Liver (tissue), 9 donors: ENCODE measurements around the gene ITGB2. TPM values are rescaled to one million over a fixed set of nuclear protein-coding genes. Genes with fewer than 3 reads are reported as not detected.

Experiments
- DNase-seq: peaks from one replicate; pipeline ENCODE4 v3.0.0-alpha.2; 2017; ENCODE audit warnings: low spot score
- H3K27ac ChIP-seq, 2 donors: one replicate each; pipeline ENCODE4 v1.7.0; 2013; ENCODE audit warnings: inconsistent platforms in 2 of 2, low read length in 2 of 2, control low read depth in 1 of 2, low read depth in 1 of 2, mild to moderate bottlenecking in 1 of 2
- H3K27me3 ChIP-seq, 4 donors: one replicate each; pipeline versions ENCODE4 v1.6.1 to v1.7.0; 2013; ENCODE audit warnings: low read length in 3 of 4, inconsistent platforms in 1 of 4, mild to moderate bottlenecking in 1 of 4, moderate library complexity in 1 of 4; ENCODE audit not compliant: control insufficient read depth in 4 of 4, insufficient read depth in 4 of 4
- H3K36me3 ChIP-seq, 4 donors: one replicate each; pipeline versions ENCODE4 v1.6.1 to v1.7.0; 2013; ENCODE audit warnings: low read length in 3 of 4, mild to moderate bottlenecking in 3 of 4, low read depth in 1 of 4, moderate library complexity in 1 of 4; ENCODE audit not compliant: control insufficient read depth in 4 of 4, insufficient read depth in 3 of 4
- H3K4me1 ChIP-seq, 4 donors: one replicate each; pipeline versions ENCODE4 v1.6.1 to v1.7.0; 2013; ENCODE audit warnings: low read length in 3 of 4, mild to moderate bottlenecking in 3 of 4, moderate library complexity in 1 of 4; ENCODE audit not compliant: control insufficient read depth in 4 of 4, insufficient read depth in 4 of 4
- H3K4me3 ChIP-seq, 3 donors: one replicate each; pipeline versions ENCODE4 v1.6.1 to v1.7.0; 2013; ENCODE audit warnings: low read length in 3 of 3, control low read depth in 1 of 3, low read depth in 1 of 3, mild to moderate bottlenecking in 1 of 3
- H3K9ac ChIP-seq, 2 donors: one replicate each; pipeline ENCODE4 v1.7.0; 2013; ENCODE audit warnings: low read length in 2 of 2, mild to moderate bottlenecking in 2 of 2, moderate library complexity in 2 of 2, control low read depth in 1 of 2, low read depth in 1 of 2
- H3K9me3 ChIP-seq, 4 donors: one replicate each; pipeline versions ENCODE4 v1.6.1 to v1.7.0; 2013; ENCODE audit warnings: low read length in 3 of 4; ENCODE audit not compliant: control insufficient read depth in 4 of 4
- ATF3 ChIP-seq: IDR thresholded peaks from 2 replicates; pipeline ENCODE4 v1.6.1; 2016; ENCODE audit warnings: antibody characterized with exemption
- EGR1 ChIP-seq, 2 donors: IDR thresholded peaks; 2 replicates each; pipeline ENCODE4 v1.6.1; 2016 to 2018; ENCODE audit warnings: antibody characterized with exemption in 2 of 2, low read depth in 2 of 2
- FOXA1 ChIP-seq: IDR thresholded peaks from 2 replicates; pipeline ENCODE4 v1.6.1; 2016; ENCODE audit warnings: antibody characterized with exemption
- FOXA2 ChIP-seq: IDR thresholded peaks from 2 replicates; pipeline ENCODE4 v1.6.1; 2016; ENCODE audit warnings: antibody characterized with exemption
- GABPA ChIP-seq, 2 donors: IDR thresholded peaks in 1 of 2; conservative IDR thresholded peaks in 1 of 2; 2 replicates each; pipeline ENCODE4 v1.6.1; 2016; ENCODE audit warnings: antibody characterized with exemption in 2 of 2, mild to moderate bottlenecking in 1 of 2, moderate library complexity in 1 of 2
- HNF4A ChIP-seq, 2 donors: conservative IDR thresholded peaks; 2 replicates each; pipeline ENCODE4 v1.6.1; 2016; ENCODE audit warnings: antibody characterized with exemption in 2 of 2, mild to moderate bottlenecking in 2 of 2
- HNF4G ChIP-seq: IDR thresholded peaks from 2 replicates; pipeline ENCODE4 v1.6.1; 2016; ENCODE audit warnings: antibody characterized with exemption
- JUND ChIP-seq, 2 donors: IDR thresholded peaks; 2 replicates each; pipeline ENCODE4 v1.6.1; 2016; ENCODE audit warnings: antibody characterized with exemption in 2 of 2
- MAX ChIP-seq: IDR thresholded peaks from 2 replicates; pipeline ENCODE4 v1.6.1; 2016; ENCODE audit warnings: antibody characterized with exemption
- NR2F2 ChIP-seq: IDR thresholded peaks from 2 replicates; pipeline ENCODE4 v1.6.1; 2016; ENCODE audit warnings: antibody characterized with exemption
- RAD21 ChIP-seq, 2 donors: IDR thresholded peaks; 2 replicates each; pipeline ENCODE4 v1.6.1; 2016; ENCODE audit warnings: antibody characterized with exemption in 2 of 2, mild to moderate bottlenecking in 2 of 2
- REST ChIP-seq: IDR thresholded peaks from 2 replicates; pipeline ENCODE4 v1.6.1; 2016; ENCODE audit warnings: antibody characterized with exemption, mild to moderate bottlenecking
- RXRA ChIP-seq, 2 donors: IDR thresholded peaks; 2 replicates each; pipeline ENCODE4 v1.6.1; 2017 to 2018; ENCODE audit warnings: antibody characterized with exemption in 2 of 2, mild to moderate bottlenecking in 1 of 2
- SP1 ChIP-seq: IDR thresholded peaks from 2 replicates; pipeline ENCODE4 v1.6.1; 2018; ENCODE audit warnings: antibody characterized with exemption, mild to moderate bottlenecking
- TAF1 ChIP-seq: conservative IDR thresholded peaks from 2 replicates; pipeline ENCODE4 v1.6.1; 2016; ENCODE audit warnings: antibody characterized with exemption, mild to moderate bottlenecking
- YY1 ChIP-seq: IDR thresholded peaks from 2 replicates; pipeline ENCODE4 v1.6.1; 2016; ENCODE audit warnings: antibody characterized with exemption, mild to moderate bottlenecking
- WGBS: extraction: QIAGEN DNeasy Blood & Tissue Kit; methylation state at CpG from one replicate; pipeline ENCODE4 v1.1.7; 2013; 5-methylcytosine and 5-hydroxymethylcytosine counted together
- polyA plus RNA-seq, 2 donors: library from polyadenylated mRNA; stranded (reverse) in 1 of 2; unstranded in 1 of 2; fragments of 200-250 nt in 1 of 2; fragments of >200 nt in 1 of 2; fragmentation: Nextera tagmentation in 1 of 2; extraction: Ambion mirVana in 1 of 2; gene quantifications; one replicate each; pipeline versions ENCODE4 v1.2.1 to v1.2.3, GENCODE V29; 2013 to 2015
- total RNA-seq, 2 donors: library from RNA; depleted of rRNA; stranded (reverse); fragments of >200 nt; gene quantifications; one replicate each; pipeline ENCODE4 v1.2.3, GENCODE V29; 2014
- TF ChIP-seq, protein P1 (sequence below): fragments of 150-350 bp; IDR thresholded peaks from 2 replicates; pipeline ENCODE4 v1.5.1; 2017; ENCODE audit warnings: improper control_type of control experiment, low read depth, low read length; ENCODE audit not compliant: missing input control
- TF ChIP-seq, protein P2 (sequence below): IDR thresholded peaks from 2 replicates; pipeline ENCODE4 v1.6.1; 2016; ENCODE audit warnings: antibody characterized with exemption
- donor health status: healthy.
- donor health status: healthy.
- donor health status: healthy.
- donor health status: healthy.
- donor health status: healthy.

The ITGB2 gene
- total and polyA plus RNA-seq, 4 donors = 9.6 to 50.6 (median 28.7) TPM

GRCh38 chr21:44850905-44851657, 69.6 kb downstream of the ITGB2 start:
- peaks cover 20 to 47% (median 39%) of the 10 kb centered on the region in 4 donors for H3K36me3 ChIP-seq
- no peak overlapping the region for H3K9ac ChIP-seq
- H3K4me1 ChIP-seq = peaks cover under 1 to 11% (median 4%) of the 10 kb centered on the region in 4 donors
- no peaks in the 10 kb centered on the region for H3K27me3 ChIP-seq
- no peaks in the 10 kb centered on the region for H3K9me3 ChIP-seq
- H3K4me3 ChIP-seq = no peak overlapping the region
- no peak for DNase-seq
- TF ChIP-seq EGR1 (IDR thresholded peaks at IDR 0.05; ENCODE audit: low read depth in 2 of 2) (no peak), NR2F2 (no peak), RAD21 (IDR thresholded peaks at IDR 0.05) (no peak), SP1 (no peak), HNF4A (conservative IDR thresholded peaks at IDR 0.05) (peak in 1 of 2 donors; percentile 21), FOXA2 (no peak), RXRA (IDR thresholded peaks at IDR 0.05) (no peak), REST (no peak)
- H3K27ac ChIP-seq = no peak overlapping the region
- 78% methylated on average over 26 of the region's 26 CpGs for WGBS

GRCh38 chr21:44850208-44850800, 70.4 kb downstream of the ITGB2 start:
- Histone ChIP-seq H3K36me3 (peaks cover 14 to 39% (median 35%) of the 10 kb centered on the region in 4 donors), H3K27me3 (no peaks in the 10 kb centered on the region), H3K9me3 (no peaks in the 10 kb centered on the region), H3K4me3 (no peak overlapping the region), H3K9ac (no peak overlapping the region), H3K4me1 (peaks cover 2 to 19% (median 10%) of the 10 kb centered on the region in 4 donors), H3K27ac (no peak overlapping the region)
- no peak for TF ChIP-seq FOXA2
- no peak for TF ChIP-seq RAD21 (IDR thresholded peaks at IDR 0.05)
- TF ChIP-seq TAF1 = no peak
- TF ChIP-seq, protein P1, sequence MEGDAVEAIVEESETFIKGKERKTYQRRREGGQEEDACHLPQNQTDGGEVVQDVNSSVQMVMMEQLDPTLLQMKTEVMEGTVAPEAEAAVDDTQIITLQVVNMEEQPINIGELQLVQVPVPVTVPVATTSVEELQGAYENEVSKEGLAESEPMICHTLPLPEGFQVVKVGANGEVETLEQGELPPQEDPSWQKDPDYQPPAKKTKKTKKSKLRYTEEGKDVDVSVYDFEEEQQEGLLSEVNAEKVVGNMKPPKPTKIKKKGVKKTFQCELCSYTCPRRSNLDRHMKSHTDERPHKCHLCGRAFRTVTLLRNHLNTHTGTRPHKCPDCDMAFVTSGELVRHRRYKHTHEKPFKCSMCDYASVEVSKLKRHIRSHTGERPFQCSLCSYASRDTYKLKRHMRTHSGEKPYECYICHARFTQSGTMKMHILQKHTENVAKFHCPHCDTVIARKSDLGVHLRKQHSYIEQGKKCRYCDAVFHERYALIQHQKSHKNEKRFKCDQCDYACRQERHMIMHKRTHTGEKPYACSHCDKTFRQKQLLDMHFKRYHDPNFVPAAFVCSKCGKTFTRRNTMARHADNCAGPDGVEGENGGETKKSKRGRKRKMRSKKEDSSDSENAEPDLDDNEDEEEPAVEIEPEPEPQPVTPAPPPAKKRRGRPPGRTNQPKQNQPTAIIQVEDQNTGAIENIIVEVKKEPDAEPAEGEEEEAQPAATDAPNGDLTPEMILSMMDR = no peak
- no peak for TF ChIP-seq GABPA (IDR thresholded peaks at IDR 0.05 in 1 of 2, conservative IDR thresholded peaks at IDR 0.05 in 1 of 2)
- no peak for TF ChIP-seq SP1
- TF ChIP-seq NR2F2 = no peak
- TF ChIP-seq YY1 = no peak
- TF ChIP-seq, protein P2, sequence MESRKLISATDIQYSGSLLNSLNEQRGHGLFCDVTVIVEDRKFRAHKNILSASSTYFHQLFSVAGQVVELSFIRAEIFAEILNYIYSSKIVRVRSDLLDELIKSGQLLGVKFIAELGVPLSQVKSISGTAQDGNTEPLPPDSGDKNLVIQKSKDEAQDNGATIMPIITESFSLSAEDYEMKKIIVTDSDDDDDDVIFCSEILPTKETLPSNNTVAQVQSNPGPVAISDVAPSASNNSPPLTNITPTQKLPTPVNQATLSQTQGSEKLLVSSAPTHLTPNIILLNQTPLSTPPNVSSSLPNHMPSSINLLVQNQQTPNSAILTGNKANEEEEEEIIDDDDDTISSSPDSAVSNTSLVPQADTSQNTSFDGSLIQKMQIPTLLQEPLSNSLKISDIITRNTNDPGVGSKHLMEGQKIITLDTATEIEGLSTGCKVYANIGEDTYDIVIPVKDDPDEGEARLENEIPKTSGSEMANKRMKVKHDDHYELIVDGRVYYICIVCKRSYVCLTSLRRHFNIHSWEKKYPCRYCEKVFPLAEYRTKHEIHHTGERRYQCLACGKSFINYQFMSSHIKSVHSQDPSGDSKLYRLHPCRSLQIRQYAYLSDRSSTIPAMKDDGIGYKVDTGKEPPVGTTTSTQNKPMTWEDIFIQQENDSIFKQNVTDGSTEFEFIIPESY = no peak
- TF ChIP-seq HNF4A (conservative IDR thresholded peaks at IDR 0.05) = no peak
- TF ChIP-seq FOXA1 = no peak
- no peak for TF ChIP-seq JUND (IDR thresholded peaks at IDR 0.05)
- TF ChIP-seq EGR1 (IDR thresholded peaks at IDR 0.05; ENCODE audit: low read depth in 2 of 2) = no peak
- no peak for TF ChIP-seq RXRA (IDR thresholded peaks at IDR 0.05)
- TF ChIP-seq ATF3 = no peak
- no peak for TF ChIP-seq MAX
- no peak for TF ChIP-seq REST
- TF ChIP-seq HNF4G = no peak
- WGBS = 88% methylated on average over 20 of the region's 20 CpGs
- DNase-seq = no peak
